Muscle of arm (tissue), 12 donors: ENCODE results near the gene PALLD. TPM values are rescaled to one million over a fixed set of nuclear protein-coding genes. Genes with fewer than 3 reads are reported as not detected.

Experiments used
- DNase-seq: peaks from one replicate; pipeline ENCODE4 v3.0.0-alpha.2; 2013
- polyA plus RNA-seq, 12 donors: library from polyadenylated mRNA; unstranded; fragments of 120-200 nt; gene quantifications; one replicate each; pipeline ENCODE4 v1.2.1, GENCODE V29; 2013; ENCODE audit not compliant: insufficient read length in 12 of 12

The PALLD gene
- polyA plus RNA-seq, 12 donors: 114 to 205 (median 160) TPM; not detected in 1

DNA sequence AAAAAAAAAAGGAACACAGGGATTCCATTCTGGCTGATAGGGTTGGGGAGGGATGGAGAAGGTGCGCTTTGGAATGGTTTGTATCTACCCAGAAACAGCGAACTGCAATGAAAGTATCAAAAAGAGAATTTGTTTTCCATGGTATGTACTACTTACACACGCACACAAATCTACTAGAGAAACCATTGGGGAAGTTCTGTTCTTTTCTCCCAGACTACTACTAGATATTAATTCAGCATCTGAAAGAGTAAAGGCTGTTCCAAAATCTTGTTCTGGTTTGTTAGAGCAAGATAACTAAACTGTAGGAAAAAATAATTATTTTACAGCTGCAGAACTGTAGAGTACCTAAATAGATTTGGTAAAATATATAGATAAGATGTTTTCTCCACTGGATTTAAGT is 394.8 kb downstream of the PALLD start:
- DNase-seq: no peak

DNA sequence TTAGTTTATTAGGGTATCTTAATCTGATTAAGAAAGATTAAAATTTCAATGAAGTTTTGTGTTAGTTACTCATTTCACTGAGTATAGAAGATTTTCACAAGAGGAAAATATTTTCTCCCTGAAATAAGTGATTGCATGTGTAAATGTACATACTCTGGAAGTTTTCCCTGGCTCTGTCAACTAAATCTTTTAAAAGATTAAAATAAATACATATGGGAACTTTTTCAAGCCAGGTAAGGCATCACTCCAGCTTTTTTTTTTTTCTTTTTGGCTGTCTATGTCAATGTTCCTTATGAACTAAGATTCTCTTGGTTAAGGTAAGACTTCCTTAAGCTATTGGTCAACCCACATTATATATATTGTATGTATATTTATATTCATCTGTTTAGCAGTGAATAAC is 395.6 kb downstream of the PALLD start:
- peak; percentile 65 for DNase-seq

GRCh38 chr4:168893205-168893604 is 396.4 kb downstream of the PALLD start:
- DNase-seq: no peak

GRCh38 chr4:168893807-168894206 is 397.0 kb downstream of the PALLD start:
- DNase-seq: no peak

DNA sequence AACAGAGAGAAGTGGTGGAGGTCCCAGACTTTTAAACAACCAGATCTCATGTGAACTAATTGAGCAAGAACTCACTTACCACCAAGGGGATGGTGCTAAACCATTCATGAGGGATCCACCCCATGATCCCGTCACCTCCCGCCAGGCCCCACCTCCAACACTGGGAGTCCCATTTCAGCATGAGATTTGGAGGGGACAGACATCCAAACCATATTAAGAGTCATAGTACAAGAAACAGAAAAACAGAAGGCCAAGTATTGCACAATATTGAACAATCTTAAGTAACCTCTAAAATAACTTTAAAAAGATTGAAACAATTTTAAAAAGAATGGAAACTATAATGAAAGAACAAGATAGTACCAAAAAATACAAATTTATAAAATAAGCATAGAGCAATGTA is 403.2 kb downstream of the PALLD start:
- no peak for DNase-seq

- DNase-seq: no peak
Observed at GRCh38 chr4:168907119-168907698, 410.4 kb downstream of the PALLD start.

GRCh38 chr4:168908093-168908492 is 411.2 kb downstream of the PALLD start:
- DNase-seq: no peak

- DNase-seq: peak; percentile 83
Observed at GRCh38 chr4:168908851-168909273, 412.0 kb downstream of the PALLD start.

DNA sequence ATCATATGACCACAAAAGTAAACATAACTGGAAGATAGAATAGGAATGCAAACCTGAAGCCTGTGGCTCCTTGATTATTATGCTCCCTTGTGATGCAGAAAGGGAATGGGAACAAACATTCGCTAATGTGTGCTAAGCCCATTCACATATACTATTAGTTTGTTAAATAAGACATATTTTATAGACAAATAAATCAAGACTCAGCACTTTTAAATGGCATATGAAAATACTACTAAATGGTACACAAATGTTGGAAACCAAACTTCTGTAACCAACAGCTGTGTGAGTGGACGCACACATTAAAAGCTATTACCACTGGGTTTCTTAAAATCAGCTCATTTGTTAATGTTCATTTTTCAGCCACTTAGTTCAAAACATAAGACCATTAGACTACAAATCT is 417.2 kb downstream of the PALLD start:
- DNase-seq: no peak

GRCh38 chr4:168917138-168917779 is 420.4 kb downstream of the PALLD start:
- peak; percentile 64 for DNase-seq

DNA sequence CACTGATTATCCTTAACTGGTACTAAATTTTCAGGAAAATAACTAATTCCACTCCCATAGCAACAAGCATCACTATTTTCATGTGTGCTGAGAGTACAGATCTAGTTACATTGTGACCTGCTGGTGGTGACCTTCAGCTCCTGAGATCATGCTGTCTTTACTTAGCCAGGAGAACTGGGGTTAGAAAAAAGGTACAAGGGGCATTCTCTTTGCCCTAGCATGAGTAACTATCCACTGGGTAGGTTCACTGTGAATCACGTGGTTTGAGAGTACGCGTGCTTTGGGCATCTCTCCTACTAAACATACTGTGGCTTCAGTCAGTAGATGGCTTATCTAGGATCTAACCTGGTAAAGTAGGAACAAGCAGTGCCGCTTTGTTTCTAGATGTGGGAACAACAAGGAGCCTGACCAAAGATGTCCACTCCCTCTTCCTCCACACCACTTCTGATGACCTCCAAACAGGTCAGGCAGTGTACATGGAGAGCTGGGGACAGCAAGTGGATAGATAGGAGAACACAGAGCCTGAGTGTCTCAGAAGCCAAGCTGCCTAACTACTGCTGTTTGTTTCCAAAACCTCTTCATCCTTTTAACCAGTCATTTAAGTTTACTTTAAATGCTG is 423.0 kb downstream of the PALLD start:
- no peak for DNase-seq

DNA sequence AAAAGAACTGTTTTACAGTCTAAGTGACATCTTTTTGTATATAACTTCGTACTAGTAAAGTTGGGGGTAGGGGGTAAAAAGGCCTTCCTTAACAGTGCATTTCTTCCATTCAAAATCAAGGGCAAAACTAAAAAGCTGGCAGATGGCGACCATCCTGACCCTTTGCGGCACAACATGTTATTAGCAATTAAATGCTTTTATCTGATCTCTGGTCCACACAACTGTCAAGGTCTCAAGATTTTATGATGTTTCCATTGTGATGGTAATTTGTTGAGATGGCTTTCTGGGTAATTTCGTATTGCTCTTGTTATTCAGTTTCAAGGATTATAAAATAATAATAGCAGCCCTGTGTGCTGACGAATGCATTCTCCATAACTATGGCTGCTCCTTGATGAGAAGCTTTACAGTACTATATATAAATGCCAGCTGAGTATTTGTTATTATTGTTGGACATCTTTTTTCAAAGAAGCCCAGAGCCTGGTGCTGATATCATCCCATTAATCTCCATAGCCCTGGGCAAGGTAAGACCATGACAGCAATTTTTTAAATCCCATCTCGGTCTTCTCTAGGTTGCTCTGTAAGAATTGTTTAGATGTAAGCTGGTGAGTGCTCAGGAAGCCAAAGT is 423.7 kb downstream of the PALLD start:
- no peak for DNase-seq

DNA sequence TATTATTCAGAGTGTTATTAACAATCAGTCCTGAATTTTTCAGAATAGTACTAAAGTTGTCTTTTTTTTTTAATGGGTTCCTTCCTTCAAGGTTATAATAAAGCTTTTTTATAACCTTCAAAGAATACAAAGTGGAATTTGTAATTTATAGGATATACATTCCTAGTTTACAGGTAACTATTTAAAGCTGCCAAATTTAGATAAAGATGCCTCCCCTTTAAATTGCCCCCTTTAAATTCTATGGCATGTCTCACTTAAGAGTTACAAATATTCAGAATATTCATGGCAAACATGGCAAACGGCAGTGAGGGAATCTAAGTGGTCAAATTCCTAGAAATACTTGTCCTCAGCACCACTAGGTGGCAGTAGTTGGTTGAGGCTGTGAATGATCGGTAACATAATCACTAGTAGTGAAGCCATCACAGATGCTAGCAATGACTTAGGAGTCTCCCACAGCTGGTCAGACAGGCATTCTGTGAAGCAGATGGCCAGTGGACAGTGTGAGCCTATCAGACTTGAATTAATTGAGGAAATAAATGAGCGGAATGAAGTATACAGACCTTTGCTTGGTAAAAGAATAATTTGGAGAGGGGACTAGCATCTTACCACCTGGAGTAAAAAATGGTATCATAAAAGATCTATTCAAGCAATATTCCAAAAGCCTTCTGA is 426.8 kb downstream of the PALLD start:
- peak; percentile 81 for DNase-seq

- DNase-seq: no peak
Observed at GRCh38 chr4:168924667-168925066, 427.8 kb downstream of the PALLD start.

DNA sequence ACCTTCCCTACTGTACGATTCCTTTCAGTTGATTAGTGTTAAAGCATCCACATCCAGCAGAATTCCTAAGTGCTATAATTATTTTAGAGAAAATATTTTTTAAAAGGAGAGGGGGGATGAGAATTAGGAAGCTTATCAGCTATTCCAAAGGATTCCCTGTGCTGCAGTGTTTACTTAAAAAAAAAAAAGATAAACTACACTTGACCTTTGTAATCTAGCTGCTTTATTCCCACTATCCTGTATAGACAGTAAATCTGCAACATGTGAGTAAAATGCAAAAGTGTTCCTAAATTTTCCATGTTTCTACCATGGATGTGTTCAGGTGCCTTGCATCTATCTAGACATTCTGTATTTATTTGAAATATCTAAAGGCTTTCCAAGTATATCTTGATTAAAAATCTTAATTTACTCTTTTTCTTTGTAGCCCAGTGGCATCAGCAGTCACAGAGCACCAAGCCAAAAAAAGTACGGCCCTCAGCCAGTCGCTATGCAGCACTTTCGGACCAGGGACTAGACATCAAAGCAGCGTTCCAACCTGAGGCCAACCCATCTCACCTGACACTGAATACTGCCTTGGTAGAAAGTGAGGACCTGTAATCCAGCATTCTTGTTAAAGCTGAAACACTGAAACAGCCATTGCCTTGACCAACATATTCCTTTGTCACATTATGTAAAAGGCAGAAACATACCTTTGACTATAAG is 429.1 kb downstream of the PALLD start:
- DNase-seq: no peak

DNA sequence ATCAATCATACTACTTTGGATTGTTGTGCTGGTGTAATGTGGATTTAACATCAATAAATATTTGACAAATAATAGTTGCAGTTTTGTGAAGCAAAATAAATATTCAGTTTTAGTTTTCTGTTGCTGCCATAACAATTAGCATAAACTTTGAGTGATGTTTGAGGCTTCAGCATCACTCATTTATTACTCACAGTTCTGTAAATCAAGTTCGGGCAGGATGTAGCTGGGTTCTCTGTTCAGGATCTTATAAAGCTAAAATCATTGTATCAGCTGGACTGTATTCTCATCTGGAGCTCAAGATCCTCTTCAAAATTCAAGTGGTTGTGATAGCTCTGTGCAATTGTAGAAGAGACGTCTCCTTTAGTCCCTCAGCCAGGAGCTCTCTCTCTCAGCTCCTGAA is 431.5 kb downstream of the PALLD start:
- no peak for DNase-seq

DNA sequence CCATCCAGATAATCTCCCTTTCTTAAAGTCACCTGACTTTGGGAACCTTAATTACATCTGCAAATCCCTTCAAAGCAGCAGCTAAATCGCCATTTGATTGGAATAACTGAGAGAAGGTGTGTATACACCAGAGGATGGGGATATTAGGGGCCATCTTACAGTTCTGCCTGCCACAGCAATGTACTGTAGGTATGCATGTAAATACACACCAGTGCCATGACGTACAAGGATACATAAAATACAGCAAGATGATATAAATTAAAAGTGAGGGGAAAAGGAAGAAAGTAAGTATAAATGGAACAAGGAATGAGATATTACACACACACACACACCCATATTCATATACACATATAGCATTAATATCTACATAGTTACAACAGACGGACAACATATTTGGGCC is 432.0 kb downstream of the PALLD start:
- no peak for DNase-seq

DNA sequence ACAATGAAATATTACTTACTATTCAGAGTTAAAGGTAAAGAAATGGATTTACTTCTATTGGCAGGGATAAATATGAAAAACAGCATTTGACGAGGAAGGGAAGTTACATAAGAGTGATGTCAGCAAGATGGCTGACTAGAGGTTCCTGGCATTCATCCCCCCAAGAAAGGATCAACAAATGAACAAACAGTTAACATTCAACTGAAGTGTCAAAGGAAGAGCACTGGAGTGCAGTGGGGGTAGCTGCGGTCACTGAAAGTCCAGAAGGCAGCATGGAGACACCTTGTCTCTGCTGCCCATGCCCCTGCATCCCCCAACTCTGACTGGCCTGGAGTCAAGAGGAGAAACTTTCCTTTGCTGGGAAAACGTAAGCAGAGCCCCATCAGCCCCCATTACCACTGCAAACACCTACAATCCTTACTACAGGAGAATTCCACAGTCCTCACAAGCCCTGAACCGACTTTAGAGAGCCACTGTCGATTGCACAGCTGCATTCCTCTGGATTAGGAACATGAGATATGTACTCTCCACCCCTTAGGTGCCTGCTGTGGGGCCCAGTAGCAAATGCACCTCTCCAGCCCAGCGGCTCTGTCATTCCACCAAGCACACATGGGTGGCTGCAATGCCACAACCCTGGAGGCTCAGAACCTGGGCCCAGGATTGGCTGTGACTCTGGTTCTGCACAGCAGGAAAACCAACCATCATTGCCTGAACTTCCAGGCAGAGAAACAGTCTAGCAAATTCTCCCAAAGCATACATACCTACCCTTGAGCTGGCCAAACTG is 433.8 kb downstream of the PALLD start:
- no peak for DNase-seq

GRCh38 chr4:168931215-168931650 is 434.4 kb downstream of the PALLD start:
- DNase-seq: no peak

- no peak for DNase-seq
Observed at GRCh38 chr4:168932138-168932537, 435.3 kb downstream of the PALLD start.

DNA sequence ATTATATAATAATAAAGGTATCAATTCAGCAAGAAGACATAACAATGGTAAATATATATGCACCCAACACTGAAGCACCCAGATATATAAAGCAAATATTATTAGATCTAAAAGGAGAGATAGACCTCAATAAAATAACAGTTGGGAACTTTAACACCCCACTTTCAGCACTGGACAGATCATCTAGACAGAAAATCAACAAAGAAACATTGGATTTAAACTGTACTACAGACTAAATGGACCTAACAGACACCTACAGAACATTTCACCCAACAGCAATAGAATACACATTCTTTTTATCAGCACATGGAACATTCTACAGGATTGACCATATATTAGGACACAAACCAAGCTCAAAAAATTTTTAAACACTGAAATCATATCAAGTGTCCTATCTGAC is 436.6 kb downstream of the PALLD start:
- DNase-seq: no peak
